ENCODE measurements around the gene IFITM2.

Gene IFITM2

GRCh38 chr11:351411-351810 lies 43.8 kb downstream of the IFITM2 start:
- no peaks in the 10 kb centered on the region for H3K36me3 ChIP-seq (ENCODE audit: control insufficient read depth in 2 of 2, insufficient read depth in 1 of 2, low read length in 2 of 2)
- H3K27ac ChIP-seq (ENCODE audit: extremely low read depth, low read depth, low read length), result no peak overlapping the region
- H3K4me1 ChIP-seq (ENCODE audit: control insufficient read depth, insufficient read depth, low read length), result no peaks in the 10 kb centered on the region
- CTCF ChIA-PET, result interaction anchor here (0.7 kb wide), 1 partner anchor 34 kb away, joined by 3 read pairs; no protein-coding TSS in a partner anchor
- H3K9me3 ChIP-seq (ENCODE audit: control insufficient read depth, insufficient read depth, low read depth, low read length), result no peaks in the 10 kb centered on the region
- POLR2A ChIA-PET, result no interaction called here
- TF ChIP-seq ZNF544 (tag by site-specific recombination; IDR thresholded peaks at IDR 0.05) (no peak), ZNF280C (tag by site-specific recombination; IDR thresholded peaks at IDR 0.05) (no peak), ZNF324 (tag by site-specific recombination; IDR thresholded peaks at IDR 0.05) (no peak), SP3 (tag by site-specific recombination; IDR thresholded peaks at IDR 0.05) (no peak), ZNF148 (tag by site-specific recombination; IDR thresholded peaks at IDR 0.05; ENCODE audit: borderline replicate concordance) (no peak), ZNF514 (tag by site-specific recombination; IDR thresholded peaks at IDR 0.05) (no peak), HOXA7 (CRISPR knock-in tag; IDR thresholded peaks at IDR 0.05; ENCODE audit: borderline replicate concordance) (no peak), YY2 (tag by site-specific recombination; IDR thresholded peaks at IDR 0.05) (no peak), ZNF16 (tag by site-specific recombination; IDR thresholded peaks at IDR 0.05; ENCODE audit: low read depth) (no peak), ZEB2 (tag by site-specific recombination; IDR thresholded peaks at IDR 0.05) (no peak), ZSCAN18 (tag by site-specific recombination; IDR thresholded peaks at IDR 0.05) (no peak), SETDB1 (IDR thresholded peaks at IDR 0.05; ENCODE audit: insufficient read length, low read length) (no peak), OVOL3 (tag by site-specific recombination; IDR thresholded peaks at IDR 0.05) (no peak), OSR2 (tag by site-specific recombination; IDR thresholded peaks at IDR 0.05) (no peak), ZFP69B (tag by site-specific recombination; IDR thresholded peaks at IDR 0.05) (no peak), ZNF571 (tag by site-specific recombination; IDR thresholded peaks at IDR 0.05) (no peak), ZNF114 (tag by site-specific recombination; IDR thresholded peaks at IDR 0.05) (no peak), CTCF (tag by site-specific recombination; IDR thresholded peaks at IDR 0.05) (no peak), ZNF596 (tag by site-specific recombination; IDR thresholded peaks at IDR 0.05) (no peak)
- TF ChIP-seq, protein P1, sequence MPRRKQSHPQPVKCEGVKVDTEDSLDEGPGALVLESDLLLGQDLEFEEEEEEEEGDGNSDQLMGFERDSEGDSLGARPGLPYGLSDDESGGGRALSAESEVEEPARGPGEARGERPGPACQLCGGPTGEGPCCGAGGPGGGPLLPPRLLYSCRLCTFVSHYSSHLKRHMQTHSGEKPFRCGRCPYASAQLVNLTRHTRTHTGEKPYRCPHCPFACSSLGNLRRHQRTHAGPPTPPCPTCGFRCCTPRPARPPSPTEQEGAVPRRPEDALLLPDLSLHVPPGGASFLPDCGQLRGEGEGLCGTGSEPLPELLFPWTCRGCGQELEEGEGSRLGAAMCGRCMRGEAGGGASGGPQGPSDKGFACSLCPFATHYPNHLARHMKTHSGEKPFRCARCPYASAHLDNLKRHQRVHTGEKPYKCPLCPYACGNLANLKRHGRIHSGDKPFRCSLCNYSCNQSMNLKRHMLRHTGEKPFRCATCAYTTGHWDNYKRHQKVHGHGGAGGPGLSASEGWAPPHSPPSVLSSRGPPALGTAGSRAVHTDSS (tag by site-specific recombination; IDR thresholded peaks at IDR 0.05), result no peak
- no peak overlapping the region for H3K4me3 ChIP-seq (ENCODE audit: low read depth, low read length)
